SK-N-MC (cell line): ENCODE data around the gene SH2D1A.

Source experiments
- DNase-seq: peaks from one replicate; pipeline ENCODE4 v3.0.0-alpha.2; 2011; ENCODE audit warnings: low read depth, low spot score
- H3K27ac ChIP-seq: fragments of 200-600 bp; sonication (generic); 2 replicates; pipeline ENCODE4 v1.5.1; 2016; ENCODE audit warnings: mixed run types
- H3K36me3 ChIP-seq: fragments of 200-600 bp; sonication (generic); 2 replicates; pipeline ENCODE4 v1.6.1; 2017; ENCODE audit warnings: antibody characterized with exemption, low read length, mixed read lengths; ENCODE audit not compliant: insufficient read depth
- H3K4me3 ChIP-seq: fragments of 200-600 bp; sonication (generic); 2 replicates; pipeline ENCODE4 v1.5.1; 2016
- H3K9ac ChIP-seq: fragments of 200-600 bp; sonication (generic); 2 replicates; pipeline ENCODE4 v1.8.0; 2017; ENCODE audit warnings: mixed run types, mixed read lengths; ENCODE audit not compliant: insufficient read length
- H3K9me3 ChIP-seq: fragments of 200-600 bp; sonication (generic); 2 replicates; pipeline ENCODE4 v1.6.1; 2017; ENCODE audit warnings: low read depth, mild to moderate bottlenecking, antibody characterized with exemption, low read length, moderate library complexity, mixed read lengths
- EZH2 ChIP-seq: fragments of 200-600 bp; sonication (generic); IDR thresholded peaks from one replicate; pipeline ENCODE4 v1.6.1; 2017; ENCODE audit warnings: antibody characterized with exemption
- FOXP2 ChIP-seq: optimal IDR thresholded peaks from 2 replicates; pipeline ENCODE3; 2011; ENCODE audit warnings: mild to moderate bottlenecking, moderate library complexity; ENCODE audit not compliant: insufficient read depth; ENCODE audit errors: extremely low read length, control extremely low read depth
- POLR2AphosphoS5 ChIP-seq: IDR thresholded peaks from 2 replicates; pipeline ENCODE4 v1.6.1; 2012; ENCODE audit warnings: mild to moderate bottlenecking, low read depth, low read length, borderline replicate concordance

SH2D1A gene

DNA sequence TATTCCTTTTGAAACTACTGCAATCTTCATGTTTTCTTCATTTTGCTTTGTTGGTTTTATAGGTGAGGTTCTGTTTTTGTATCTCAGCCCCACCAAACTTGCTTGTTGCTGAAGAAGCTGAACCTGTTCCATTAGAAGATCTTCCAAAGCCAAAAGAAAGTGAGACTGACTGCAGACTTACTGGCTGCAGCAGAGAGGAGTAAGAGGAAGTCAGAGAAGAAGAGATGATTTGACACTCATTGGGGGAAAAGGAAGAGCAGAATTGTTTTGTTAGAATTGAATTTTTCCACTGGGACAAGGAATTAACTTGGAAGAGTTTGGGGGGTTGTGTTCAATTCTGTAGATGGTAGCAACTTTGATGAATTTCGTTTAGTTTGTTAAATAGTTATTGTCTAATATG, 10.8 kb upstream of the SH2D1A start:
- Histone ChIP-seq H3K4me3 (no peak overlapping the region), H3K9me3 (no peaks in the 10 kb centered on the region), H3K9ac (no peak overlapping the region), H3K27ac (no peak overlapping the region), H3K36me3 (no peaks in the 10 kb centered on the region)
- TF ChIP-seq POLR2AphosphoS5 (no peak), FOXP2 (no peak), EZH2 (no peak)
- DNase-seq, result no peak

DNA sequence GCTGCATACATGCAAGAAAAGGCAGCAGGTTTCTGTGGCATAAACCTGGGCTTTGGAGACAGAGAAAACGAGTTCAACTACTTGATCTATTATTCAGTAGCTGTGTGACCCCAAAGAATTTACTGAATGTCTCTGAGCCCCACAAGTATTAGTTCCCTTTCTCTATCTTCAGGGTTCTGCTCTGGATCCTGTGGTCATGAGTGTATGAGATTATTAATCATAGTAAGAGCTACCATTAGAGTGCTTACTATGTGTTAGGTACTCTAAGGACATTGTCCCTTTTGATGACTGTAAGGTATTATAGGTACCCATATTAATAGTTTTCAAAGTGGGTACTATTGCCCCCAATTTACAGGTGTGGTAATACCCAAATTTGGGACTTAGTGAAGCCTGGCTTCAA, 8.4 kb upstream of the SH2D1A start:
- TF ChIP-seq POLR2AphosphoS5, result no peak
- TF ChIP-seq EZH2, result no peak
- no peak for TF ChIP-seq FOXP2
- no peak overlapping the region for H3K9ac ChIP-seq
- H3K36me3 ChIP-seq, result no peaks in the 10 kb centered on the region
- no peak overlapping the region for H3K4me3 ChIP-seq
- H3K9me3 ChIP-seq, result no peaks in the 10 kb centered on the region
- DNase-seq, result no peak
- no peak overlapping the region for H3K27ac ChIP-seq

- Histone ChIP-seq H3K4me3 (no peak overlapping the region), H3K36me3 (no peaks in the 10 kb centered on the region), H3K9me3 (no peaks in the 10 kb centered on the region), H3K27ac (no peak overlapping the region), H3K9ac (no peak overlapping the region)
- no peak for DNase-seq
- no peak for TF ChIP-seq EZH2
- TF ChIP-seq POLR2AphosphoS5, result no peak
- no peak for TF ChIP-seq FOXP2
Measured at GRCh38 chrX:124338733-124339514, 7.4 kb upstream of the SH2D1A start.

DNA sequence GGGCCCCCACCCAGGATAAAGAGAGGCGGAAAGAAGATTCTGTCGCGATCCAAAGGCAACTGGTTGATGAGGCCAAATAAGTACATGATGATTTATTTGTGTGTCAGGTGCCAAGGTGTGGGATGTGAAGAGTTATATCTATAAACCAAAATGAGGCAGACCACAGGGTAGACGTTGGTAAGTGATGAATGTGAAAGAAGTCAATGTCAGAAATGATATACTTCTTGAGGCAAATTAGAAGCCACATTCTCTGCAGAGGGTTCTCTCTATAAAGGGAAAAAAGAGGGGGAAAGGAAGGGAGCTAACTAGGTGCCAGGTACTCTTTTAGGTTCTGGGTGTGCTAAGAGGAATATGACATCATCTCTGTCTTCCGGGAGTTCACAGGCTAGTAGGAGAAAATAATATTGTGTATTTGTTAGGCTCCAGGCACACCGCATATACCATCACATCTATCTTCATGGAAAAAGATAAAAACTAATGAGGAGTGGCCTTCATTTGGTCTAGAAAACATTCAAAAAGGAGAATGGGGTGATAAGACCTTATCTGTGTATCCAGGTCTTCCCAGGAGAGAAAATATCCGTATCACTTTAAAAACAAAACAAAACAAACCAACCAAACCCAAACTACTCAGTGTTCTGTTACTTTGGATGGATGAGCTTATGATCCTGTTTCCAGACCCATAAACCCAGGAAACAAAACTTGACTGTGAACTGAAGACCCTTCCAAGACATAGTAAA, 4.8 kb upstream of the SH2D1A start:
- Histone ChIP-seq H3K9ac (no peak overlapping the region), H3K9me3 (no peaks in the 10 kb centered on the region), H3K36me3 (no peaks in the 10 kb centered on the region), H3K27ac (no peak overlapping the region), H3K4me3 (no peak overlapping the region)
- no peak for TF ChIP-seq FOXP2
- TF ChIP-seq POLR2AphosphoS5, result no peak
- TF ChIP-seq EZH2, result no peak
- no peak for DNase-seq

DNA sequence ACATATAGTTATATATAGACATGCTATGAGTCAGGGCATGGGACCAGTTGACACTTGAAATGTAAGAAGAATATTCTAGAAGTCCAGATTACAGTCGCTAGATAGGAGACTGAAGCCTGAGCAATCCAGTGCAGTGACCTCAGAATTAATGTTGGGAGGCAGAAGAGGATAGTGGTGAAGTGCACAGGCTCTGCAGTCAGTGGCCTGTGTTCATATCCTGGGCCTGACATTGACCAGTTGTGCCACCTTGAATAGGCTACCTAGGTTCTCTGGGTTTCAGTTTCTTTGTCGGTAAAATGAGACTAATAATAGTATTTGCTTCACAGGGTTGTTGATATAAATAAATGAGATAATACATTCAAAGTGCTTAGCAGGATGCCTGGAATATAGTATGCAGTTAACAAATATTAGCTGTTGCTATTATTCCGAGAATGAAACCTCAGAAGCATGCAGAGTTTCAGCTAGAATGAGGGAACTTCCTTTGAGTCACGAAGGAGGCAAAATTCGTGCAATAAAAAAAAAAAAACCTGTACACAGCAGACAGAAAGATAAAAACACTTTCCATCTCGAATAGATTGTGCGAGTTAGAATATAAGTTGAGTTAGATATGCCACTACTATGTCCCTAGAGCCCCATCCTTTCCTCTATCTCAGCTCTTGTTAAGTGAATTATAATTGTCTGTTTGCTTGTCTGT, 4.0 kb upstream of the SH2D1A start:
- Histone ChIP-seq H3K36me3 (no peaks in the 10 kb centered on the region), H3K9ac (no peak overlapping the region), H3K9me3 (no peaks in the 10 kb centered on the region), H3K27ac (no peak overlapping the region), H3K4me3 (no peak overlapping the region)
- no peak for DNase-seq
- no peak for TF ChIP-seq EZH2
- TF ChIP-seq POLR2AphosphoS5, result no peak
- TF ChIP-seq FOXP2, result no peak

GRCh38 chrX:124343016-124343415, 3.3 kb upstream of the SH2D1A start:
- TF ChIP-seq EZH2 (no peak), POLR2AphosphoS5 (no peak), FOXP2 (no peak)
- no peak overlapping the region for H3K9ac ChIP-seq
- no peaks in the 10 kb centered on the region for H3K9me3 ChIP-seq
- no peak overlapping the region for H3K4me3 ChIP-seq
- no peaks in the 10 kb centered on the region for H3K36me3 ChIP-seq
- no peak overlapping the region for H3K27ac ChIP-seq
- DNase-seq, result no peak

DNA sequence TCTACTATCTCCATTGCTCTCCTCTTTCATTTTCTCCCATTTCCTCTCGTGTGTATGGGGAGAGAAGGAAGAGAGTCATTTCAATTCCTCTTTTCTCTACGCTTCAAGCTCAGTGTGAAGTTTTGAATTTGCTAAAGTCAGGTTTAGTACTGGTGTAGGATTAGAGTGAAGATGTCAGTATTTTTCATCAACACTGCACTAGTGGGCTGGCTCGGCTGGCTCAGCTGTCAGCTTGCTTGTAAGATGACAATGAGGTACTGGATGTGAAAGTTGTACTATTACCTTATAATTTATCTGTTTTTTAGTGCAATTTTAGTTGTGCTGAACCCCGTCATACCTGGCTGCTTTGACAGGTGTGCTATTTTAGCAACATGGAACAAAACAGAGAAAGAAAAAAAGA, 2.1 kb upstream of the SH2D1A start:
- Histone ChIP-seq H3K9ac (no peak overlapping the region), H3K27ac (no peak overlapping the region), H3K4me3 (no peak overlapping the region), H3K36me3 (no peaks in the 10 kb centered on the region), H3K9me3 (no peaks in the 10 kb centered on the region)
- no peak for DNase-seq
- TF ChIP-seq FOXP2 (no peak), EZH2 (no peak), POLR2AphosphoS5 (no peak)

- no peaks in the 10 kb centered on the region for H3K9me3 ChIP-seq
- H3K9ac ChIP-seq, result no peak overlapping the region
- DNase-seq, result no peak
- no peaks in the 10 kb centered on the region for H3K36me3 ChIP-seq
- no peak overlapping the region for H3K4me3 ChIP-seq
- no peak overlapping the region for H3K27ac ChIP-seq
- TF ChIP-seq POLR2AphosphoS5 (no peak), FOXP2 (no peak), EZH2 (no peak)
Measured at GRCh38 chrX:124346877-124347241, 496 bp downstream of the SH2D1A start.
